HepG2 (cell line): ENCODE data around the gene DICER1. TPM values are rescaled to one million over a fixed set of nuclear protein-coding genes. Genes with fewer than 3 reads are reported as not detected.

Experiments used
- ATAC-seq: fragments of 200-7000 bp; cut with Tn5 transposase; 3 replicates; pipeline ENCODE4 v1.9.1; 2020; ENCODE audit warnings: mild to moderate bottlenecking, moderate library complexity
- BruUV-seq: library from RNA; stranded (reverse); fragments of 400-500 nt; replicated peaks from 2 replicates; lab custom pipeline; 2021; lab: Mats Ljungman, UMichigan
- CTCF ChIA-PET: fragments of 300-600 bp; formaldehyde crosslinking; extraction: SDS; loops from one replicate; lab custom pipeline; 2021; ENCODE audit warnings: low total read pairs, inconsistent platforms, low intra/inter-chr PET ratio; lab: Yijun Ruan, JAX
- POLR2A ChIA-PET: fragments of 350-600 bp; sonication (Branson Sonifier 250); formaldehyde crosslinking; loops from one replicate; lab custom pipeline; 2020; ENCODE audit warnings: antibody characterized with exemption, inconsistent platforms; lab: Yijun Ruan, JAX
- DNase-seq: peaks from one replicate; pipeline ENCODE4 v3.0.0-alpha.2; 2015; ENCODE audit warnings: low spot score
- FAIRE-seq: peaks from 3 replicates; lab custom pipeline; 2011; peaks lifted over from hg19 to GRCh38; lab: Jason Lieb, UNC
- H2AFZ ChIP-seq: one replicate; pipeline ENCODE4 v1.6.1; 2011; ENCODE audit warnings: low read length, inconsistent platforms
- H3K27ac ChIP-seq: fragments of 300-600 bp; 3 replicates; pipeline ENCODE4 v1.8.0; 2011; ENCODE audit warnings: mixed run types, mild to moderate bottlenecking, mixed read lengths, low read length, inconsistent platforms; ENCODE audit not compliant: insufficient read depth; ENCODE audit errors: extremely low read length
- H3K27me3 ChIP-seq, 2 experiments: fragments of 200-600 bp in 1 of 2; 2 replicates in 1 of 2; 3 replicates in 1 of 2; pipeline versions ENCODE4 v1.6.0 to v1.8.0; 2011; ENCODE audit warnings: low read length in 2 of 2, mild to moderate bottlenecking in 2 of 2, moderate library complexity in 2 of 2, inconsistent platforms in 1 of 2; ENCODE audit not compliant: insufficient read depth in 2 of 2, control insufficient read depth in 1 of 2
- H3K36me3 ChIP-seq, 2 experiments: fragments of 200-600 bp in 1 of 2; replicated peaks in 1 of 2; 2 replicates in 1 of 2; 3 replicates in 1 of 2; pipeline versions ENCODE4 v1.5.1 to v1.8.0; 2011; ENCODE audit warnings: low read length in 2 of 2, inconsistent platforms in 1 of 2; ENCODE audit not compliant: insufficient read depth in 2 of 2, control insufficient read depth in 1 of 2
- H3K4me1 ChIP-seq: 2 replicates; pipeline ENCODE4 v1.5.1; 2012; ENCODE audit warnings: low read length, inconsistent platforms; ENCODE audit not compliant: insufficient read depth
- H3K4me2 ChIP-seq: 2 replicates; pipeline ENCODE4 v1.6.0; 2011; ENCODE audit warnings: low read depth, low read length, inconsistent platforms
- H3K4me3 ChIP-seq, 3 experiments: fragments of 200-600 bp in 1 of 3; sonication (generic), shearing (Covaris generic) in 1 of 3; replicated peaks in 1 of 3; 2 replicates each; pipeline ENCODE4 v1.5.1; 2011 to 2016; ENCODE audit warnings: low read length in 3 of 3, inconsistent platforms in 2 of 3, low read depth in 2 of 3, mild to moderate bottlenecking in 2 of 3, control low read depth in 1 of 3, mixed read lengths in 1 of 3; ENCODE audit not compliant: insufficient read depth in 1 of 3
- H3K79me2 ChIP-seq: one replicate; pipeline ENCODE4 v1.6.1; 2011; ENCODE audit warnings: low read length, inconsistent platforms; ENCODE audit not compliant: insufficient read depth
- H3K9ac ChIP-seq: 2 replicates; pipeline ENCODE4 v1.6.0; 2011; ENCODE audit warnings: mild to moderate bottlenecking, low read depth, low read length, inconsistent platforms; ENCODE audit not compliant: insufficient read depth
- H3K9me3 ChIP-seq: 2 replicates; pipeline ENCODE4 v1.5.1; 2012; ENCODE audit warnings: mild to moderate bottlenecking, low read length
- H4K20me1 ChIP-seq: 2 replicates; pipeline ENCODE4 v1.6.0; 2011; ENCODE audit warnings: inconsistent platforms, mild to moderate bottlenecking, low read length, moderate library complexity; ENCODE audit not compliant: insufficient read depth
- BORCS8-MEF2B ChIP-seq: sonication (generic); formaldehyde crosslinking; IDR thresholded peaks from 2 replicates; pipeline ENCODE4 v1.8.0; 2022; ENCODE audit warnings: mild to moderate bottlenecking, missing genetic modification reagents
- GRHL1 ChIP-seq: sonication (generic); formaldehyde crosslinking; conservative IDR thresholded peaks from 2 replicates; pipeline ENCODE4 v1.8.0; 2022; ENCODE audit warnings: missing genetic modification reagents
- HMG20B ChIP-seq: conservative IDR thresholded peaks from 2 replicates; pipeline ENCODE4 v1.6.1; 2016; ENCODE audit warnings: missing genetic modification reagents, missing compliant biosample characterization
- HMGXB4 ChIP-seq, 2 experiments: sonication (generic) in 1 of 2; formaldehyde crosslinking in 1 of 2; IDR thresholded peaks; 2 replicates each; pipeline versions ENCODE4 v1.4.0 to v1.6.1; 2018 to 2020; ENCODE audit warnings: missing genetic modification reagents in 2 of 2, borderline replicate concordance in 1 of 2, low read depth in 1 of 2, mild to moderate bottlenecking in 1 of 2, missing biosample characterization in 1 of 2
- ISL2 ChIP-seq: sonication (generic); formaldehyde crosslinking; IDR thresholded peaks from 2 replicates; pipeline ENCODE4 v1.5.0; 2020; ENCODE audit warnings: missing genetic modification reagents
- KDM5A ChIP-seq: fragments of 200-600 bp; sonication (generic); IDR thresholded peaks from 2 replicates; pipeline ENCODE4 v1.7.0; 2018; ENCODE audit warnings: antibody characterized with exemption, mild to moderate bottlenecking, low read length, borderline replicate concordance
- NR2C2 ChIP-seq: sonication (generic); formaldehyde crosslinking; IDR thresholded peaks from 2 replicates; pipeline ENCODE4 v1.4.0; 2020; ENCODE audit warnings: missing genetic modification reagents, mild to moderate bottlenecking, moderate library complexity, borderline replicate concordance
- PHF21A ChIP-seq: sonication (generic); formaldehyde crosslinking; IDR thresholded peaks from 2 replicates; pipeline ENCODE4 v1.5.0; 2020; ENCODE audit warnings: mild to moderate bottlenecking, missing genetic modification reagents
- PHF8 ChIP-seq: sonication (generic); formaldehyde crosslinking; IDR thresholded peaks from 2 replicates; pipeline ENCODE4 v1.5.0; 2020; ENCODE audit warnings: missing genetic modification reagents
- RORA ChIP-seq: sonication (generic); formaldehyde crosslinking; IDR thresholded peaks from 2 replicates; pipeline ENCODE4 v1.5.0; 2020; ENCODE audit warnings: mild to moderate bottlenecking, missing genetic modification reagents, moderate library complexity
- ZNF672 ChIP-seq: sonication (generic); formaldehyde crosslinking; IDR thresholded peaks from 2 replicates; pipeline ENCODE4 v1.8.1; 2022; ENCODE audit warnings: missing genetic modification reagents
- WGBS: methylation state at CpG from one replicate; pipeline ENCODE4 v1.1.6; 2017; ENCODE audit warnings: low lambda C conversion rate; 5-methylcytosine and 5-hydroxymethylcytosine counted together
- in situ Hi-C: cut with HindIII; loops from 2 replicates; pipeline ENCODE4 v1.10.0; 2017; ENCODE audit warnings: low pct_unique_long_range_greater_than_20kb; ENCODE audit not compliant: extremely low pct_ligation_motif_present
- intact Hi-C: fragments of 100-400 bp; cut with micrococcal nuclease; formaldehyde crosslinking; loops from one replicate; pipeline ENCODE4 v1.10.0; 2022; ENCODE audit not compliant: unreplicated experiment
- polyA plus RNA-seq, 8 experiments: library from polyadenylated mRNA; depleted of rRNA in 3 of 8; stranded (reverse) in 7 of 8; unstranded in 1 of 8; fragments of >200 nt; fragmentation: Illumina TruSeq in 4 of 8; extraction: Trizol in 4 of 8; gene quantifications; 2 replicates each; pipeline versions ENCODE4 v1.2.1 to v1.2.3, GENCODE V29; 2011 to 2016; ENCODE audit warnings: low read depth in 4 of 8, missing spikeins in 1 of 8, mixed read lengths in 1 of 8; ENCODE audit not compliant: insufficient read depth in 1 of 8
- total RNA-seq, 5 experiments: library from RNA; depleted of rRNA; stranded (reverse); fragments of >200 nt; fragmentation: Illumina TruSeq; extraction: Trizol; gene quantifications; 2 replicates each; pipeline ENCODE4 v1.2.3, GENCODE V29; 2016; ENCODE audit warnings: low read depth in 1 of 5
- TF ChIP-seq, protein P1 (sequence below), 2 experiments: fragments of 450-650 bp in 1 of 2; sonication (generic) in 1 of 2; formaldehyde crosslinking; IDR thresholded peaks; 2 replicates each; pipeline versions ENCODE4 v1.5.0 to v1.8.0; 2020 to 2022; ENCODE audit warnings: mild to moderate bottlenecking in 1 of 2, missing genetic modification reagents in 1 of 2

The DICER1 gene
- total and polyA plus RNA-seq, 2 of the 13 experiments (the other 11 are each of a cell fraction or from before 2014, with no cell fraction given) = 31.8 to 61.9 TPM

DNA sequence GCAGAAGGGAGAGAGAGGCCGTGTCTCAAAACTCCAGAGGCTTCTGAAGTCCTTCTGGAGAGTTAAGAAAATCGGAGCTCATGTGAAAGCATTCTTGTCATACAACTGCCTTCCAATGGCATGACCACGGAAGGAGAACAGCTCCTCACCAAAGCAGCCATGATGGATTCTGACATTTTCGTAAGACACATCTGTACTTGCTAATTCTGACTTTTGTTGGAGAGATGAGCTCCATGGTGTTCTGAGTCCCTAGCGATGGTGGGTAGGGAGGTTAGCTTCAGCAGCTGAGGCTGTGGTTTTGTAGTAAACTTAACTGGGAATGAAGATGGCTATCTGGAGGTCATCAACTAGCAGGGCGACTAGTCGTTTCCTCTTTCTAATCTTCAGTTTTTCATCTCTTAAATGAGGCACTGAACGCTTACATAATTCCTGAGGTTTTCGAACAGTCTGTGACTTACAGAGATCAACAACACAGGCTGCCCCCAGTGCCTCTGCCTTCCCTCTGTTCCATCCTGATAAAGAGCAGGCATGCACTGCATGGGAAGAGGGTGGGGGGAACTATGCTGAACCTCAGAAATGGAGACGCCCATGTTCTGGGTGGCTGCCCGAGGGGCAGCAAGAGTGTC, 28.6 kb upstream of the DICER1 start:
- ATAC-seq = no peak
- no peak overlapping the region for H3K4me3 ChIP-seq
- H3K4me2 ChIP-seq = no peak overlapping the region
- ChIA-PET CTCF (no interaction called here), POLR2A (no interaction called here)
- intact Hi-C loops = no loop called here
- H3K4me1 ChIP-seq = peaks cover 35% of the 10 kb centered on the region
- no peak overlapping the region for H2AFZ ChIP-seq
- no peaks in the 10 kb centered on the region for H3K27me3 ChIP-seq
- TF ChIP-seq PHF21A (CRISPR knock-in tag) (no peak), RORA (CRISPR knock-in tag) (no peak), HMG20B (CRISPR knock-in tag) (no peak)
- 82% methylated on average over 11 of the region's 11 CpGs for WGBS
- H3K9me3 ChIP-seq = peaks cover 9% of the 10 kb centered on the region; the same call in 1 of the 2 replicates
- H3K27ac ChIP-seq = no peak overlapping the region
- no peaks in the 10 kb centered on the region for H4K20me1 ChIP-seq
- in situ Hi-C loops = no loop called here
- H3K9ac ChIP-seq = no peak overlapping the region
- H3K36me3 ChIP-seq = no peaks in the 10 kb centered on the region
- no peaks in the 10 kb centered on the region for H3K79me2 ChIP-seq
- BruUV-seq = no TSS peak
- no peak for FAIRE-seq
- DNase-seq = no peak

DNA sequence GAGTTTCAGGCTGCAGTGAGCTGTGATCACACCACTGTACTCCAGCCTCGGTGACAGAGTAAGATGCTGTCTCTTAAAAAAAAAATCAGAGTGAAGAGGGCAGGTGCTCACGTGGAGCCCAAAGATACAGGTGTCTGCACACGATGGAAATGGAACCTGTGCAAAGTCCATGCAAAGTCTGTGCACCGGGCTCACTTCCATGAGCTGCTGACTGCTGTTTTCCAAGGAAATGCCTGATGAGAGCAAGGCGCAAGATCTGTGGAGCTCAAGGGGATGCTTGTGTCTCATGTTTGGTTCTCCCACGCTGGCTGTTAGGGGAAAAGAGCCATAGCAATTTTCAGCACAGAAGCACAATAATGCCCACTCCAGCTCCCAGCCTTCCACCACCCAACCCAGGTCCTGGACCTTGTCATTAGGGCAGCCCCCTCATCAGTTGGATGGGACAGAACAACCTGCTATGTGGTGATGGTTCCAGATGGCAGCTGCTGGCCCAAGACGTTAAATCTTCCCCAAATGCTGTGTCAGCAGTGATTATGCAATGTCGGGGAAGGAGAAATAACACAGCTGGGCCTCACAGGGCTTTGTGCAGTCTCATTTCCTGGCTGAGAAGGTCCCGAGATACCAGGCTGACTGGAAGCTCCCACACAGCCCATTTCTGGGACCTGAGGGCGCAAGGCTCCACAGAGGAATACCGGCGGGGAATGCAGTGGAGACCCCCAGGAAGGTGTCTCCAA, 27.9 kb upstream of the DICER1 start:
- in situ Hi-C loops = no loop called here
- CTCF ChIA-PET = no interaction called here
- TF ChIP-seq KDM5A = no peak
- no peak for TF ChIP-seq ZNF672 (CRISPR knock-in tag)
- TF ChIP-seq BORCS8-MEF2B (CRISPR knock-in tag) = no peak
- TF ChIP-seq, protein P1, sequence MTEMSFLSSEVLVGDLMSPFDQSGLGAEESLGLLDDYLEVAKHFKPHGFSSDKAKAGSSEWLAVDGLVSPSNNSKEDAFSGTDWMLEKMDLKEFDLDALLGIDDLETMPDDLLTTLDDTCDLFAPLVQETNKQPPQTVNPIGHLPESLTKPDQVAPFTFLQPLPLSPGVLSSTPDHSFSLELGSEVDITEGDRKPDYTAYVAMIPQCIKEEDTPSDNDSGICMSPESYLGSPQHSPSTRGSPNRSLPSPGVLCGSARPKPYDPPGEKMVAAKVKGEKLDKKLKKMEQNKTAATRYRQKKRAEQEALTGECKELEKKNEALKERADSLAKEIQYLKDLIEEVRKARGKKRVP (CRISPR knock-in tag; IDR thresholded peaks at IDR 0.05) = no peak
- no peak for TF ChIP-seq ISL2 (CRISPR knock-in tag)
- no peak for TF ChIP-seq GRHL1 (CRISPR knock-in tag)
- TF ChIP-seq HMGXB4 (CRISPR knock-in tag; IDR thresholded peaks at IDR 0.05; ENCODE audit: borderline replicate concordance in 1 of 2, low read depth in 1 of 2) = no peak
- TF ChIP-seq NR2C2 (CRISPR knock-in tag) = no peak
- TF ChIP-seq PHF8 = no peak

More for the DNA sequence above, 27.9 kb upstream of the DICER1 start:
- Histone ChIP-seq H3K4me2 (no peak overlapping the region), H3K36me3 (no peaks in the 10 kb centered on the region), H3K79me2 (no peaks in the 10 kb centered on the region), H3K27ac (no peak overlapping the region), H3K9ac (no peak overlapping the region), H3K4me3 (no peak overlapping the region), H3K9me3 (peaks cover 9% of the 10 kb centered on the region; the same call in 1 of the 2 replicates), H4K20me1 (no peaks in the 10 kb centered on the region), H3K27me3 (no peaks in the 10 kb centered on the region), H2AFZ (no peak overlapping the region), H3K4me1 (peaks cover 35% of the 10 kb centered on the region)
- FAIRE-seq (no peak), ATAC-seq (no peak; the same call in 2 of the 3 replicates), DNase-seq (no peak)
- BruUV-seq = no TSS peak
- WGBS = 72% methylated on average over 9 of the region's 12 CpGs
- intact Hi-C loops = no loop called here
- POLR2A ChIA-PET = no interaction called here
